Skin epidermis (tissue), 12 donors: Measurements from ENCODE around the gene FBXW8.

Experiments used
- H3K27ac ChIP-seq, 21 experiments: fragments of 200-600 bp; sonication (generic) in 11 of 21; one replicate each; pipeline ENCODE4 v1.5.0; 2020; ENCODE audit warnings: mild to moderate bottlenecking in 3 of 21, inconsistent platforms in 2 of 21, moderate library complexity in 2 of 21
- H3K4me3 ChIP-seq, 7 experiments: fragments of 200-600 bp; sonication (generic) in 2 of 7; one replicate each; pipeline ENCODE4 v1.5.0; 2020; ENCODE audit warnings: inconsistent platforms in 2 of 7, mild to moderate bottlenecking in 2 of 7, moderate library complexity in 1 of 7

FBXW8 gene

DNA sequence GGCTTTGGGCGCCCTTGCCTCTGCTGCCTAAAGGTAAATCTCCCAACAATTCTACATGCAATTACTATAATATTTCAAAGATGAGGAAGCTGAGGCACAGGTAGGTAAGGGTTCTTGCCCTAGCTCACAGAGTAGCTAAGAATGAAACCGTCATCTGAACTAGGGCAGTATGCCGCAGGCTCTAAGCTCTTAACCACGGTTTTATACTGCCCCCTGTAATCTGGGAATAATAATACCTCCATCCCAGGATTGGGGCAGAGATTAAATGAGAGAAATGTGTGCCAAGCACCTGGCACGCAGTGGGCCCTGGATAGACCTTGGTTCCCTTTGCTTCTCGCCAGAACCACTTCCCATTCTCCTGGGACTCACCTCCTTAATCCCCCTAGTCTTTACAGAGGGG lies 28.0 kb upstream of the FBXW8 start:
- Histone ChIP-seq H3K4me3 (no peak overlapping the region), H3K27ac (no peak overlapping the region)

- Histone ChIP-seq H3K27ac (no peak overlapping the region), H3K4me3 (no peak overlapping the region)
Measured at GRCh38 chr12:116884871-116885270, 25.9 kb upstream of the FBXW8 start.

- no peak overlapping the region for H3K27ac ChIP-seq
- no peak overlapping the region for H3K4me3 ChIP-seq
Measured at GRCh38 chr12:116885491-116885890, 25.3 kb upstream of the FBXW8 start.

GRCh38 chr12:116887244-116887643 lies 23.5 kb upstream of the FBXW8 start:
- Histone ChIP-seq H3K4me3 (no peak overlapping the region), H3K27ac (no peak overlapping the region)

DNA sequence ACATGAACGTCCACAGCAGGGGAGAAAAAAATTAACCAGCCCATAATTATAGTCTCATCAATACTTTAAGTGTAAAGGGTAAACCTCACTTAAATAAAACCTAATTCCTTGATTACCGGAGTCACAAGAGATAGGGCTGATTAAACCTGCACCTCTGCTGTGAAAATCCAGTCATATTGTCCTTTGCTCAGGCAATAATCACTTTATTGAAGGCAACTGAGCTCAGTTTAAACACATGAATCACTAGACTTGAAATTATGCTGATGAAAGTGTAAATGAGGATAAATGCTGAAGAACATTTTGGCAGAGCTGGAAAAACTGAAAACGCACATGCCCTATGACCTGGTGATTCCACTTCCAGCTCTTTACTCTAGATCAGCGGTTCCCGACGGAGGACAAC lies 22.9 kb upstream of the FBXW8 start:
- no peak overlapping the region for H3K4me3 ChIP-seq
- H3K27ac ChIP-seq: no peak overlapping the region

GRCh38 chr12:116890330-116890729 lies 20.4 kb upstream of the FBXW8 start:
- H3K4me3 ChIP-seq: no peak overlapping the region
- no peak overlapping the region for H3K27ac ChIP-seq

- Histone ChIP-seq H3K4me3 (no peak overlapping the region), H3K27ac (no peak overlapping the region)
Measured at GRCh38 chr12:116891019-116891418, 19.7 kb upstream of the FBXW8 start.

- Histone ChIP-seq H3K27ac (no peak overlapping the region), H3K4me3 (no peak overlapping the region)
Measured at GRCh38 chr12:116892349-116893140, 18.2 kb upstream of the FBXW8 start.

GRCh38 chr12:116894913-116895312 lies 15.8 kb upstream of the FBXW8 start:
- no peak overlapping the region for H3K27ac ChIP-seq
- H3K4me3 ChIP-seq: no peak overlapping the region

DNA sequence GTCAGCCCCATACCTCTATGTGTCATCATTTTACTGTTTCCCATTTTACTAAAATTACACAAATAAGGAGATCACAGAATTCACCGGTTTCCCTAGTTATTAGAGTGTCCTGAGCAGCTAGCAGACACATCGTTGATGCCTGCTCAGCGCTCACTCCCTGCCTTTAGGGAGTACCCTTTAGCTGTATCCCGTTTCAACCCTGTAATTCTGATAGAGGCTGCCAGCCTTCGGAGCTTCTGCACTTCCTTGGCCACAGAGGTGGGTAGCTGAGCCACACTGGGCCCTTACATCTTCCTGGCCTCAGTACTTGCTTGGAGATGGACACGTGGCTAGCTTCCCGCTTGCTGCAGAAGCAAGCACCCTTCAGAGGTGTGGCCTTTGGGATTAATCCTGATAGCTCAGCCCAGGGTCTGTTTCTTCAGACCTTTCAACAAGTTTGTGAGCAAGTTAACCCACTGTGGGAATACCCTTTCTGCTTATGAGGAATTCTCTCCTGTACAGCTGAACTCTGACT lies 14.3 kb upstream of the FBXW8 start:
- no peak overlapping the region for H3K4me3 ChIP-seq

DNA sequence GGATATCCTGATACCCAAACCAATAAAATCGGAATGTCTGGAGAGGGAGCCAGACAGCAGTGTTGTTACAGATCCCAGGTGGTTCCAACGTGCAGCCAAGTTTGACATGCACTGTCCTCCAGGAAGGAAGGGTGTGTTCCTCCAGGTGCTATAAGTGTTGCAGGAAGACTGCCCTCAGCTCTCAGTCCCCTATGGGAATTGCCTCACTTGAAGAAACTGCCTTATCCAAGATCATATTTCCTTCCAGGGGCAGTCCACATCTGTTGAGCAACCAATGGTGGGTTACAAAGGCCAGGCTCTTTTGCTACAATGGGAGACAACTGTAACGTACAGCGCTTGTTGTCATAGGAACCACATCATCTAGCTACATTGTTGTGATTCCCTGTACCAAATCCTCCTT lies 13.3 kb upstream of the FBXW8 start:
- Histone ChIP-seq H3K4me3 (no peak overlapping the region), H3K27ac (no peak overlapping the region)

More for the DNA sequence above, 14.3 kb upstream of the FBXW8 start:
- no peak overlapping the region for H3K27ac ChIP-seq

- no peak overlapping the region for H3K27ac ChIP-seq
- H3K4me3 ChIP-seq: no peak overlapping the region
Measured at GRCh38 chr12:116898669-116899068, 12.1 kb upstream of the FBXW8 start.

- Histone ChIP-seq H3K27ac (no peak overlapping the region), H3K4me3 (no peak overlapping the region)
Measured at GRCh38 chr12:116901612-116902011, 9.1 kb upstream of the FBXW8 start.

DNA sequence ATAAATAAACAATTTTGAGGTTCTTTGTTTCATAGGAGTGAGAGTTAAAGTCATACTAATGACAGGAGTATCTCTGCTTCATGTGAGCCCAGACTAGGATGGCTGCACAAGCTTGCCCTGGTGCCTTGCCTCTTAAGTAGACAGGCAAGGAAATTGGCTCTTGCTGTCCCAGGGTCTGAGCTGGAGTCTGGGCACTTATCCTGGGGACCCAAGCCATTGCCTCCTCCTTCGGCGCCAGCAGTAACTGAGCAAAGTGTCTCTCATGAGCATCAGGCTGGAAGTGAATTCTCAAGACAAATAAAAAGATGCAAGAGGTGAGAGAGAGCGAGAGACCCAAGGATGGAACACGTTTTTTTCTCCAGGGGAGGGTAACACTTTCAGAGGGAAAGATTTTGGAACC lies 6.9 kb upstream of the FBXW8 start:
- Histone ChIP-seq H3K4me3 (no peak overlapping the region), H3K27ac (no peak overlapping the region)

GRCh38 chr12:116906285-116906684 lies 4.5 kb upstream of the FBXW8 start:
- Histone ChIP-seq H3K27ac (no peak overlapping the region), H3K4me3 (no peak overlapping the region)

DNA sequence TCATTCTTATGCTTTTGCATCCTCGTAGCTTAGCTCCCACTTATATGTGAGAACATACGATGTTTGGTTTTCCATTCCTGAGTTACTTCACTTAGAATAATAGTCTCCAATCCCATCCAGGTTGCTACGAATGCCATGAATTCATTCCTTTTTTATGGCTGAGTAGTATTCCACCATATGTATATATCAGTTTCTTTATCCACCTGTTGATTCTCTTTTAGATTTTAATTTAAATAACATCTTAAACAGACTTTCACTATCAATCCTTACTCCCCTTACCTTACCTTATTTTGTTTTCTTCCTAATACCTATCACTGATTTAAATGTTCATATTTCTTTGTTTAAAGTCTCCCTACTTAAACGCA lies 488 bp upstream of the FBXW8 start:
- Histone ChIP-seq H3K4me3 (peak overlapping the region; percentile 66 to 100 (median 87)), H3K27ac (peak overlapping the region in 5 of 21 experiments; percentile 84 to 94 (median 90))

DNA sequence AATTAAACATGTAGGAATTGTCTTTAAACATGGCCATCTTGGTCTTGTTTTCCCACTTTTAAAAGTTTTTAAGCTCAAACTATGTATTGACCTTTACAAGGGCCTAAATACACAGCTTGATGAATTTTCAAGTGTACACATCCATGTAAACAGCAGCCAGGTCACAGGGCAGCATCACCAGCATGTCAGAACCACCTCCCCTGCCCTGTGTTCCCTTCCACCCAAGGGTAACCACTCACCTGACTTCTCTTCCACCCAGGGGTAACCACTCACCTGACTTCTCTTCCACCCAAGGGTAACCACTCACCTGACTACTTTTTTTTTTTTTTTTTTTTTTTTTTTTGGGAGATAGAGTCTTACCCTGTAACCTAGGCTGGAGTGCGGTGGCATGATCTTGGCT lies 4.6 kb downstream of the FBXW8 start:
- H3K4me3 ChIP-seq: no peak overlapping the region

DNA sequence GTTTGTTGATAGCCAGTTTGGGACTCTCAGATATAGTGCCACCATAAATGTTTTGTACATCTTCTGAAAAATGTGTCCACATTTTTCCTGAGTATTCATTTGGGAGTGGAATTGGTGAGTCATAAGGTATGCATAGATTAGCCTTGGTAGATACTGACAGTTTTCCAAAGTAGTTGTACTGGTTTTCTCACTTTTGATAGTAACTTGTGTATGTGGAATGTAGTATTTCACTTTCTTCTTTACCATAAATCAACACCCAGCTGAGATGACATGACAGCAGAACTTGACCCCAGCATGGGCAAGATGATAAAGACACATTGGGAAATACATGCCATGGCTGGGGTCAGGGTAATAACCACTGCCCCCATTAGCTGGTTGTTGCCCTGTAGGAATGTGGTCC lies 5.4 kb downstream of the FBXW8 start:
- Histone ChIP-seq H3K4me3 (no peak overlapping the region), H3K27ac (no peak overlapping the region)

More for the DNA sequence above, 4.6 kb downstream of the FBXW8 start:
- no peak overlapping the region for H3K27ac ChIP-seq

DNA sequence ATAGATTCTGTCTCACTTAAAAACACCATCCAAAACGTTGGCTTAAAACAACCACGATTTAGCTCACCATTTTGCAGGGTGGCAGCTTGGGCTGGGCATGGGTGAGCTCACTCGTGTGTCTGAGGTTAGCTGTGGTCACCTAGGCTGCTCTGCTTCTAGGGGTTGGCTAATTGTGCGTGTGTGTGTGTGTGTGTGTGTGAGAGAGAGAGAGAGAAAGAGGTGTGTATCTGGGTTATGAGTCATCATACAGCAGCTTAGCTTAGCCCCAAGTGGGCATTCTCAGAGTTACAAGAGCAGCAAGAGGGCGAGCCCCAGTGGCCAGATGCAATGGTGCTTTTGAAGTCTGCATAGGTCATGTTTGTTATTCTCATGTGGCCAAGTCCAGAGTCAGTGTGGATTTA lies 6.0 kb downstream of the FBXW8 start:
- Histone ChIP-seq H3K4me3 (no peak overlapping the region), H3K27ac (no peak overlapping the region)

GRCh38 chr12:116918464-116918863 lies 7.7 kb downstream of the FBXW8 start:
- Histone ChIP-seq H3K4me3 (no peak overlapping the region), H3K27ac (no peak overlapping the region)

- Histone ChIP-seq H3K27ac (no peak overlapping the region), H3K4me3 (no peak overlapping the region)
Measured at GRCh38 chr12:116919247-116919661, 8.5 kb downstream of the FBXW8 start.
